Activated T-cell treated with anti-CD3 and anti-CD28 coated beads for 1 hour (primary cell): Measurements from ENCODE around the gene MYO5C.

Source experiments
- DNase-seq: peaks from one replicate; pipeline ENCODE4 v3.0.0-alpha.2; 2020; ENCODE audit warnings: low read depth

MYO5C gene

DNA sequence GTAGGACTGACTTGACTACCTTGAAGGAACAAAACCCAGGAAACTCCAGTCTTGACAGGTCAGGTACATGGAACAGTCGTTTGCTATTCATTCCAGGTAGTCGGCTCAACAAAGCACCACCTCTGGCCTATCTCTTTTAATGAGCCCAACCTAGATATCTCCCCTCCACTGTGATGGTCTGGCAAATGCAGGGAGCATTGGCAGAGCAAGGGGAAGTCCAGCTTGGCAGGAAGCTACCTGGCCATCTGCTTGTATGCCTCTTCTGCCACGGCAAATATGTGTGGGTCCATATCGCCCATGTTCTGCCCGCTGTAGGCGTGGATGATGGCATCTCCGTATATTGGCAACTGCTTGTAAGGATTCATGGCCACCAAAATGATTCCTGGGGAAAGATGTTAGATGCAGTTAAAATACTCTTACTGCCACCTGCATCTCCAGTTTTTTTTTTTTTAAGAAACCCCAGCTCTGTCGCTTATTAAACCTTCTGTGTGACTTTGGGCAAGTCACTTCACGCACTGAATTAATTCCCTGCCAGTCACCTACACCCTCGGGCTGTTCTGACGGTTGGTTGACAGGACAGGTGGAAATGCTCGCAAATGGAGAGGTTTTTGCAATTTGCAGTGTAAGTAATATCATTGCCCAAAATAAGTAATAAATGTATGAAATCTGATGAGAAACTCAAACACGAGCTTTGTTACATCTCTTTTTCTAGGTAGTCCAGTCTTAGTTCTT lies 16.8 kb downstream of the MYO5C start:
- DNase-seq = no peak

DNA sequence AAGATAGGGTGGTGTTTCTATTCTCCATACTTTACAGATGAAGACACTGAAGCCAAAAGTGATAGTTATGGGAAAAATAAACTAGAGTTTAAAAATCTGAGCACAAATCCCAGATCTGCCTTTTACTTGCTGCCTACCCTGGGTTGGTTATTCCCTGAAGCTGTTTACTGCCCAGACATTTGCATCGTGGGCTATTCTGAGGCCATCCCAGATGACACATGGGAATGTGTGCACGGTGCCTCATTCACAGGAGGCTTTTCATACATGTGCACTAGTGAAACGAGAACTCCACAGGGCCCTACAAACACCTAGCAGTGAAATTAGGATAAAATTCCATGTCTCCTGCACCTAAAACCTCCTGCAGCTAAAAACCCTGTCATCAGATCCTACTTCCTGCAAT lies 17.5 kb downstream of the MYO5C start:
- DNase-seq = no peak

DNA sequence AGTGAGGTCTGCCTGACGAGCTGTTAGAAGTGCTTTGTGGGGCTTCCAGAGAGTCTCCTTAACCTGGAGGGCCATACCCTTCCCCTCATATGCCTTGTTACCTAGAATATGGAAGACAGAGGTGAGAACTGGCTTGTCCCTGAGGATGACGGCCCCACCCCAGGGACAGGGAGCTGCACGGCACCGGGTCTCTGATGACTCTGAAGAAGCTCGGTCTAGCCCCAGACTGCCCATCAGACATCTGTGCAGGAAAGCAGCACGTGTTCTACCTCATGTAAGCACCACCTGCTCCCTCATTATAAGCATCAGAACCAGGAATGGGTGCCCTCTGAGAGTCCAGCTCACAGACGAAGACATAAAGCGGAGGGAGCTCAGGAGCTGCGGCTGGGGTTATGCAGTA lies 18.0 kb downstream of the MYO5C start:
- no peak for DNase-seq

DNA sequence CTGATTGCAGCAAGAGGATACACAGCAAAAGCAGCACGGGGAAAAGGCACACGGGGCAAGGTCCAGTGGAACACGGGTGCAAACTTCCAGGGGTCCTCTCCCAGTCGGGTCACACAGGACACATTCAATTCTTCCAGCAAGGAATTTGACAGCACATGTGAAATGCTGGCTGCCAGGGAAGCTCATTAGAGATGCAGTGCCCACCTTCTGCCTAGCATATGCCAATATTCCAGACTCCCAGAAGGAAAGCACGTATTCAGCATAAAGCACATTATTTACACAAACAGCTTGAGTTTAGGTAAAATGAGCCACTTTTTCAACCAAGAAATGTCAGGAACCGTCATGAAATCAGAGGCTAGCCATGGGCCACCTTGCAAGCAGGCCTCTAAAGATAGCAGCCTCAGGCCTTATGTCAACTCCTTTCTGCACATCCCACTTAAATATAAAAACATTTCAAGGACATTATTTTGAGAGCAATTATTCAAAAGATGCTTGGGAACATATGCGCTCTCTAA lies 19.3 kb downstream of the MYO5C start:
- no peak for DNase-seq

DNA sequence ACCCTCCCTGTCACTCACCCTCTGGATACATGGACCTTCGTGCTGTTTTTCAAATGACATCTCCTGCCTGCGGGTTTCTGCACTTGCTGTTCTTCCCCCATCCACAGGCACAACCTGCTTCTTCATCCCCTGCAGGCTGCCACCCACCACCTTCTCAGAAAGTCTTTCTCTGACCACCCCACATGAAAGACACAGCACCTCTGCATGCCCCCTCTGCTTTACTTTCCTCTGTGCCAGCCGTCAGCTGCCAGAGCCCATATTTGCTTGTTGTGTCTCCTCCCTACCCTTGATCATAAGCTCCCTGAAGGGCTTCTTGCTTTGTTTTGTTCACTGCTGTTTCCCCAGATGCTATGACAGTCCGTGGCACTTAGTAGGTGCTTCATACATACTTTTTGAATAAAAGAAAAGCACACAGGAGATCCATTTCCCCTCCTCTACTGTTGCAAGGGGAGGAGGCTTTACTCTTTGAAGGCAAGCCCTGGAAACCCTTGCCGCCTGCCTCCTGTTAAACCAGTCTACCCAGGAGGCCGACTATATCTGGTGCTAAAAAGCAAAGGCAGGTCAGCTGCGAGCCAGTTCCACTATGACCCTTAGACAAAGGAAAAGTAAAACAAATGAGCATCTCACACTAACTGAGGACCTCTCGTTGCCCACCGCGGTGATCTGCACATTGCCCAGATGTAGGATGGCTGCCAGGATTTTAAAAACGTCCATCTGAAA lies 31.9 kb downstream of the MYO5C start:
- DNase-seq = no peak

DNA sequence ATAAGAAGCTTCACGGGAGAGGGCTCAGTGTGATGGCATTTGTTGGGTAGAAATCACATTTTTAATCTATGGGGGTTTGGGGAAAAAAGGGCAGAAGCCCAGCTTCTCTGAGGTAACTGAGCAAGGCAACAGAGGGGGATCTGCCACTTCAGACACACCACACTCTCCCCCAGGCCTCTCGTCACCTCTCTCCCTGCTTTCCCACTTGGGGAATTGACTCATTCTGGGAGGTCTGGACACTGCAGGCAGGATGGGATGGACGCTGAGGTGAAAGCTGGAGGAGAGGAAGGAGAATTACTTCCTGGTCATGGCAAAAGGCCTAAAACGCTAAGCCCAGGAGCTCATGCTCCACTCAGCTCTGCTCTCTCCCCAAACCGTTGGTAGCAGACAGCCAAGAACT lies 33.2 kb downstream of the MYO5C start:
- no peak for DNase-seq

DNA sequence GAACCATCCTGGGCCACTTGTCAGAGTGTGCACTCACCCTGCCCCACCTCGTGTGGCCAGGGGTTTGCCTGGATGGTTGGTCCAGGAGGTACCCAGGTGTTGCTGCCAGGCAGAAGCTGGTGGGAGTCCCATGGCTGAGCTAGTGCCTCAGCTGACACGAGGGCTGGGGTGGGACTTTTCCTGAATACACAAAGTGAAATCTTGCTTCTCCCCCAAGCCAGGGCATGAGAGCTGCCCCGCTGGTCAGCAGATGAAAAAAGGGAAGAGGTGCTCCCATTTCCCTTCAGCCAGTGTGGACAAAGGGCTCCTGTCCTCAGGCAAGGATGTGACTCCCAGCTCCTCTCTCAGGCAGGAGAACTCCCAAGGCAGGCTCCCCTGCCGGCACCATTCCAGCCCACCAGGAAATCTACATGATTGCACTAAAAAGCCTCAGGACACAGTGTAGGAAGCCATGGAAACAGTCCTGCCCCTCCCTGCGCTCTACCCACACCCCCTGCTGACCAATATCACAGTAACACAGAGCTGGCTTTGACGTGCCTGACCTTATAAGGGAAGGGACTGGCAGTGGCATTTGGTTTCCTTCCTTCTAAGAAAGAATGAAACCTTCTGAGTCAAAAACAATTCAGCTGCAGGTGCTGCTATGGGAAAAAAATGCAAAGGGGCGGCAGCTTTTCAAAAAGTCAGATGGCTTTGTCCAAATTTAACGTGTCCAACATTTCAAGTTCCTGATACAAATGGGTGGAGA lies 33.9 kb downstream of the MYO5C start:
- no peak for DNase-seq

DNA sequence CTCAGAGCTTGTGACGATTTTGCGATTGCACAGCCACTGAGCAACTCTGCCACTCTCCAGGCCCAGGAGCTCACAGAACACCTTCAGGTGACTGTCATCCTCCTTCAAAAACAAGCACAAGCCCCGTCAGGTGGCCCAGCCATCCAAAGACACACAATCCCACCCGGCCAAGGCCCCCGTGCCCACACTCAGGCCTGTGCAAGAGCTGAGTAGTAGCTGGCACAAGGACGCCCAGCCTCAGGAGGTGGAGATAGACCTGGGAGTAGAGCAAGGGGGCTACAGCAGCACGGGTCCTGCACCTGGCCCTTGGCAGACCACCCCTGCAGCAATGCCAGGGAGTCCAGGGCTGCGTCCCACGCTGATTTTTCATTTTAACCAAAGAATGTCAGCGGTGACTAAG lies 34.6 kb downstream of the MYO5C start:
- DNase-seq = no peak

DNA sequence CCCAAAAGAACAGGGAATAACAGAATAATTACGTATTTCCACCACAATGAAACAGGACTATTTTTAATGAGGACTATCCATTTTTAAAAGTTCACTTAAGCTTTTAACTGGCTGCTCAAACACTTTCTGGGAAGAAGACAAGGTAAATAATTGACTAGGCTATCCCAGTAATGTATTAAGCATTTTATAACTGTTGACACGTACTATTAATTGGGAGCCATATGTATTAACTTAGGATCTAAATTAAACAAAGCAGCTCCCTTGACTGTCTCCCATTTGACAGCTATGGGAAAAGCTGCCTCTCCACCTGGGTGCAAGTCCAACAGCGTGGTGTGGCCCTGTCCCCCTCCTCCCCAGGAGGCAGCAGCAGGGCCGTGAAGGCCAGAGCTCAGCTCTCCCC lies 36.1 kb downstream of the MYO5C start:
- DNase-seq = no peak

DNA sequence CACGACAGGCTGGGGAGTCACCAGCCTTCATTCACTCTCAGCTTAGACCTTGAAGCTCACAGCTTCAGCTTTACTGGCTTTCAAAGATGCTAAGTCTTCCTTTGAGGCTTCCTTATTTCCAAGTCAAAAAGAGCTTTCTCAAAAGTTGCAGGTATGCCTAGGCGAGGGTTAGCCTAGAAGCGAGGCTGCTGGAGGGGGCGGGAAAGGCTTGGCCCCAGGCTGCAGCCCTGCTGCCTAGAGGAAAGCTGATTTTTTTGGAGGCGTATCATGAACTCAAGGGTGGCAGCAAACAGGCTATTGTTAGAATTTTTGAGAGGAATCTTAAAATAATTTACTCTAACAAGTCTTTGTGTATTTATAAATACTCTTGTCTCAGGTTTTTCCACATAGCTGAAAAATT lies 37.1 kb downstream of the MYO5C start:
- DNase-seq = no peak

DNA sequence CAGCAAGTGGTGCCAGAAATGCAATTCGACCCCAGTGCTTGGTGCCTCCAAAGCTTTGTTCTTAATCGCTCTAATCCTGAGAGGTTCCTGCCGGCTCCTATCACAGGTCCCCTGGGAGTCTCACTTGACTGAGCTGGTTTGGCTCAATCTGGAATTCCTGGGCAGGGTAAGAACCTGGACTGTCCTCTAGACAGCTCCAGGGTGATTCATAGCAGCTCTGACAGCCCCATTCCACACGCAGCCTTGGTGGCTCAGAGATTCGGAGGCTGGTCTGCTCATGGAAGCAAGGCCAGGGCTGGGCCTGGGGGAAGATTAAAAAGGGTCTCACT lies 37.9 kb downstream of the MYO5C start:
- no peak for DNase-seq

DNA sequence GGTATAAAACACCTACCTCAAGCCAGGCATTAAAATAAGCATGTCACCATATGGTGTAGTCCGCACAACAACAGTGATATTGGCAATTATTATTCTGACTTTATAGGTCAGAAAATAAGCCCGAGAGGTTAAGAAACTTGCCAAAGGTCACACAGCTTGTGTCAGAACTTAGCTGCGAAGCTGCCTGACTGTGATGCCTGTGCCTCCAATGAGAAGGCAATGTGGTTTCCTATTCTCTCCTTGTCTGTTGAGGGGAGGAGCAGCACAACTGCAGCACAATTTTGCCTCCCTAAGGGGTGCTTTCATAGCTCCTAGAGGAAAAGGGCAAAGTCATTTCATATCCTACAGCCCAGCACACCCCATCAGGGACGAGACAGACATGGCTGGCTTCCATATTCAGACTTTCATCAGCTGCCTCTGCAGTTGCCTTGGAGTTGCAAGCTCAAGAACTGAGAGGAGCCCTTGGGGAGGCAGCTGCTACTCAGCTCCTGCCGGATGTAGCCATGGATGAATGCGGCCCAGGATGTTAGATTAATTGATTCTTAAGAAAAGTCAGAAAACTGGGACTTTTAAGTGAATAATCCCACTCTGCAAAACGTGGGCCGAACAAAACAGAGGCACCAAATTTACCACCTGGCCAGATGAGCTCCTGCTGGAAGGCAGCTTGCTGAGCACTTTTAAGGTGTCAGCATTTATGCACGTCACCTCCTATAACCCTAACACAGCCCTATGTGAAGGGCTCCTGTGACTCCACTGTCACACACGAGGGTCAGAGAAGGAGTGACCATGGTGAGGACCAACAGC lies 38.5 kb downstream of the MYO5C start:
- DNase-seq = no peak

DNA sequence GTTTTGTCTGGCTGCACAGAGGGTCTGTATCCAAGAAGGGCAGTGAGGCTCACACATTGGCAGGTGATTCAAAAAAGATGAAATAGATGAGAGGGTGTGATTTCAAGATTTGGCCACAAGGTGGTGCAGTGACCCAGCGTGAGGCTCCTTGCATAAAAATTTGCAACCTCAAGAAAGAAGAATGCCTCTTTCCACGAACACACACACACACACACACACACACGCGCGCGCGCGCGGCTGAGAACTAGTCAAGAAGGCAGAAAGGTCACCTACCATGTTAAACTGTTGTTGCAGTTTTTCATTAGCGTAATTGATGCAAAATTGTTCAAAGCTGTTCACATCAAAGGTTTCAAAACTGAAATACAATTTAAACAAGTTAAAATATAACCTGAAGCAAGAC lies 39.2 kb downstream of the MYO5C start:
- DNase-seq = peak; percentile 58

DNA sequence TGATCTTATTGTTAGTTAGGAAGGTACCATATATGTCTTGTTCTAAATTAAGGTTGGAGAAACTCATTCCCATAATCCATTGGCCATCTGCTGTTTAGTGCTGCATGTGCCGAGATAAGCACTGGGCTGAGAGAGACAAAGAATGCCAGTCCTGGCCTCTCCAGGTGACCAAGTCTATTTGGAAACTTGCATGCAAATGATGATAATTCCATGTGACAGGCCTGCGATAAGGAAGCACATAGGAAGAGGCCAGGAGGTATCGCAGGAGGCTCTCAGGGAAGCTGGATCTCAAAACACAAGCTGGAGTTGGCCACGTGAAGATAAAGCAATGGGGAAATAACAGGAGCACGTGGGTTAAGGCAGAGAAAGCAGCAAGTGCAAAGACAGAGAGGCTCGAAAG lies 39.7 kb downstream of the MYO5C start:
- no peak for DNase-seq

DNA sequence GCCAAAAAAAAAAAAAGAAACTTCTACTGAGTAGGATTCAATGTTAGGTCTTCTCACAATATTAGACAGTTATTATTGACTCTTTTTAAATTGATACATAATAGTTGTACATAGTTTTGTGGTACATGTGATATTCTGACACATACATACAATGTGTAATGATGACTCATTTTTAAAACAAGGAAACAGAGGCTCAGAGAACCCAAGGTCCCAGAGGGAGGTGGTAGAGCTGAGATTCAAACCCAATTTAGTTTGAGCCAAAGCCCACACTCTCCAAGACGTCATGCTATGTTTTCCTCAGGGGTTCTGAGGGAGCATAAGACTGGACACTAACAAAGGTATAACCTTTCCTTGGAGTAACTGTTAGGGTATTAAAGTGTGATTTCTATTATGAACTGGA lies 40.6 kb downstream of the MYO5C start:
- DNase-seq = no peak

DNA sequence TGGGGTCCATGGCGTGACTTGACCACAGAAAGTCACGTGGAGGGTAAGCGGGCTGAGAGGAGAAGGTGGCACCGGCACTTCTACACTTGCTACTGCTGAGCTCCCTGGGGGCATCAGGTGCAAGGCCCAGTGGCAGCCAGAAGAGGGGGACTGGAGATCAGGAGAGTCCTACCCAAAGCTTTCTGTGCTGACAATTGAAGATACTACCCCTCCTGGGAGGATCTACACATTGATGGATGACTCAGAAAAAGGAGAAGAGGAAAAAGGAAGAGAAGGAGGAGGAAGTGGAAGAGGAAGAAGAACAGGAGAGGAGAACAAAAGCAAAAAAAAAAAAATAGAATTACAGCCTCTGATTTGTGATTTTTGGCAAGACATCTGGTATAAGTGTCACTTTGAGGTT lies 41.2 kb downstream of the MYO5C start:
- DNase-seq = no peak

DNA sequence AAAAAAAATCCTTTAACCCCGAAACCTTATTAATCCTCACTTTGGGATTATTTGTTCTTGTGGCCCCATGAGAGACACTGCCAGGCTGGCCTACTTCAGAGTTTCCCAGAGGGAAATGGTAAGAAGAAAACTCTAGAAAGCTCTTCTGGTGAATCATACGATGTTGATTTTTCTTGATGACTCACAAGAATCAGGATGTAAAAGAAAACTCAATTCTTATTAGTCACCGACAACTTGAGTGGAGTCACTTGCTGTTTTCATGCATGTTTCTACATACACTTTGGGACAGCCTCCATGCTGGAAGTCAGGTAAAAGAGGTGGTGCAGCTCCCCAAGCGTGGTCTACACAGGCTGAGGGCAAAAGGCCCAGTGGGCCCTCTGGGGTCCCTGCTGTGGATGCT lies 42.8 kb downstream of the MYO5C start:
- DNase-seq = no peak

DNA sequence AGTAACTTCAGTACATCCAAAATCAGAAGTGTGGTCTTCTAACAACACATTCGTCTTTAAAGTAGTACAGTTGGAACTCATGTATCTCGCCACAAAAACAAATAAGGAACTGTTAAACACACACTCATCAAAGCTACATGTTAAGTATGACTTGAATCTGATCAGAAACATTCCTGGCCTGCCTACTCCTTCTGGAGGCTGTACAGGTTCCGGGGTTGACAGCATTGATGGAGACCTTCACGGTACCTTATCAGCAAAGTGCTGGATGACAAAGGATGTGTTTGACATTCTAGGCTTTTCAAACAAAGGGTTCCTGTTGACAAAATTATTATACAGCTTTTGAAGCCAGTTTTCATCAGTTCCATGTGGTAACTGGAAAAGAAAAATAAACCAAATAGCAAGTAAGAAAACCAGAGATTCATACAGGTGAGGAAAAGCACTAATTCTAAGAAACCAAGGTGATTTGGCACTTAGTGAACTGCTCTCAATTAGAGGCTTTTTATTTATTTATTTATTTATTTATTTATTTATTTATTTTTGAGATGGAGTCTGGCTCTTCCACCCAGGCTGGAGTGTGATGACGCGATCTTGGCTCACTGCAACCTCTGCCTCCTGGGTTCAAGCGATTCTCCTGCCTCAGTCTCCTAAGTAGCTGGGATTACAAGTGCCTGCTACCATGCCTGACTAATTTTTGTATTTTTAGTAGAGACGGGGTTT lies 44.3 kb downstream of the MYO5C start:
- DNase-seq = no peak

DNA sequence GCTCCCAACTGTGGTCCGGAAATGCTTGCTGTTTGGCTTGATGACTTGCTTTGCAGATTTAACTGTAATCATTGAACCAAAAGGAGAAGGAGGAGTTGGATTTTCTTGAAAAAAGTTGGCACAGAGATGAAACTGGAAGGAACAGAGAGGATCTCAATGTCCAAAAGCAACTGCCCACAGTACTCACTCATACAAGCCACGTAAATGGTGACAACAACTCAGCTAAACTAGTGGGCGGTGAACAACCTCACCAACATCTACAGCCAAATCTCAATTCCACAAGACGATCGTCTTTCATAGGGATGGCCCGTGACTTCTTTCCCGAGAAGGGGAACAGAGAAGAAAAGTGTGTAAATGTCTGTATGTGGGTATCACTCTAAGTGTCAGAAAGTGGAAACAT lies 48.1 kb downstream of the MYO5C start:
- no peak for DNase-seq

DNA sequence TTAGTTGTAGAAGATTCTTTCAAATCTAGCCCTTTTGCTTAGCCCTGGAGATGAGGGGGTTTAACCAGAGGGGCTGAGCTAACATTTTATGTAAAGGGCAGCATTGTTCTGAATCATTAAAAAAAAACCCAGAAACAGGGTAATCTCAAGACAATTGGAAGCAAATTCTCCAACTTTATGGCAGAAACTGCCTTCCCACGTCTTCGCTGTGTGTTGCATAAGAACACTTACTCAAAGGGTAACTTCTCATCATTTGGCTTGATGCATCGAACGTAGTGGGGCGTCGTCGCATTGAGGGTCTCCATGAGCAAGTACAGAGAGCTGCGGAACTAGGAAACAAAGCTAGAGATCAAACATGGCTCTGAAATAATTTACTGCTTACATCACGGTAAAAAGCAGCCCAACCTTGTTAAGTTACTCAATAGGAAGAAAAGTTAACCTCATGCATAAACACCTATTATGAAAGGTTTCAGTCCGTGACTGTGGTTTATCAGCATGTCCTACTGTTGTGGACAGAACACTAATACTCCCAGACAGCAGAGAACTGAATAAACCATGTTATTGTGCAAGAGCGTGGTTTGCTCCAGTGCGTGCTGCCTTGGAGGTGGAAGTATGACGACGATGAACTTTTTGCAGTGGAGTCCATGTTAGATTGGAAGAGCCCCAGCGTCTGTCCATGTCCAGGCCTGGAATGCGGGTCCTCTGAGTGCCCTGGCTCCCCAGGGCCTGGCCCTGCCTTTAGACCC lies 48.7 kb downstream of the MYO5C start:
- DNase-seq = no peak
